K562 (cell line): Measurements from ENCODE around the gene GLYAT. TPM values are rescaled to one million over a fixed set of nuclear protein-coding genes. Genes with fewer than 3 reads are reported as not detected.

ENCODE experiments used
- ATAC-seq: fragments of 200-7000 bp; cut with Tn5 transposase; 3 replicates; pipeline ENCODE4 v1.9.1; 2020; ENCODE audit warnings: moderate library complexity
- BruUV-seq: library from RNA; stranded (reverse); fragments of 400-500 nt; replicated peaks from 2 replicates; lab custom pipeline; 2021; lab: Mats Ljungman, UMichigan
- CTCF ChIA-PET: fragments of 300-600 bp; formaldehyde crosslinking; extraction: SDS; loops from one replicate; lab custom pipeline; 2021; ENCODE audit warnings: low intra/inter-chr PET ratio; lab: Yijun Ruan, JAX
- POLR2A ChIA-PET: fragments of 300-600, 350-650 bp; sonication (Branson Sonifier 250); formaldehyde crosslinking; extraction: SDS; loops from one replicate; lab custom pipeline; 2021; ENCODE audit warnings: antibody characterized with exemption, inconsistent platforms; lab: Yijun Ruan, JAX
- DNase-seq, 4 experiments: peaks; one replicate each; pipeline versions ENCODE4 v3.0.0 to v3.0.0-alpha.2; 2011 to 2018; ENCODE audit warnings: low spot score in 3 of 4, mixed read lengths in 3 of 4; ENCODE audit errors: extremely low read depth in 1 of 4
- FAIRE-seq: peaks from 2 replicates; lab custom pipeline; 2011; peaks lifted over from hg19 to GRCh38; lab: Jason Lieb, UNC
- H2AFZ ChIP-seq: 2 replicates; pipeline ENCODE4 v1.6.0; 2011; ENCODE audit warnings: low read depth, low read length, control low read depth, inconsistent platforms
- H3K27ac ChIP-seq: fragments of 200-600 bp; 3 replicates; pipeline ENCODE4 v1.8.0; 2011; ENCODE audit warnings: low read depth, mild to moderate bottlenecking, control low read depth, inconsistent platforms, low read length, moderate library complexity, mixed read lengths; ENCODE audit errors: extremely low read depth
- H3K27me3 ChIP-seq, 2 experiments: fragments of 300-600 bp in 1 of 2; 2 replicates in 1 of 2; 3 replicates in 1 of 2; pipeline versions ENCODE4 v1.6.0 to v1.8.0; 2011; ENCODE audit warnings: inconsistent platforms in 2 of 2, low read length in 2 of 2, mild to moderate bottlenecking in 1 of 2, mixed read lengths in 1 of 2, moderate library complexity in 1 of 2; ENCODE audit not compliant: control insufficient read depth in 2 of 2, insufficient read depth in 2 of 2
- H3K36me3 ChIP-seq: fragments of 300-600 bp; 3 replicates; pipeline ENCODE4 v1.8.0; 2011; ENCODE audit warnings: mild to moderate bottlenecking, low read length, inconsistent platforms; ENCODE audit not compliant: control insufficient read depth, insufficient read depth
- H3K4me1 ChIP-seq, 2 experiments: fragments of 200-600 bp in 1 of 2; replicated peaks in 1 of 2; 2 replicates in 1 of 2; 3 replicates in 1 of 2; pipeline versions ENCODE4 v1.5.1 to v1.8.0; 2011; ENCODE audit warnings: inconsistent platforms in 2 of 2, low read length in 2 of 2, mild to moderate bottlenecking in 1 of 2, mixed read lengths in 1 of 2, moderate library complexity in 1 of 2; ENCODE audit not compliant: control insufficient read depth in 2 of 2, insufficient read depth in 2 of 2
- H3K4me2 ChIP-seq: 2 replicates; pipeline ENCODE4 v1.6.1; 2011; ENCODE audit warnings: low read length, control low read depth, inconsistent platforms, mixed read lengths; ENCODE audit not compliant: insufficient read depth
- H3K4me3 ChIP-seq: fragments of 200-600 bp; sonication (generic), shearing (Covaris generic); 2 replicates; pipeline ENCODE4 v1.5.1; 2016; ENCODE audit warnings: control low read depth, inconsistent platforms
- H3K79me2 ChIP-seq: fragments of 200-600 bp; 3 replicates; pipeline ENCODE4 v1.8.0; 2011; ENCODE audit warnings: low read length, inconsistent platforms; ENCODE audit not compliant: control insufficient read depth, insufficient read depth
- H3K9ac ChIP-seq, 2 experiments: 2 replicates each; pipeline versions ENCODE4 v1.6.0 to v1.6.1; 2011; ENCODE audit warnings: low read depth in 2 of 2, low read length in 2 of 2, control low read depth in 1 of 2, inconsistent platforms in 1 of 2, mild to moderate bottlenecking in 1 of 2, mixed read lengths in 1 of 2; ENCODE audit not compliant: insufficient read depth in 1 of 2
- H3K9me1 ChIP-seq: one replicate; pipeline ENCODE4 v1.6.0; 2011; ENCODE audit warnings: inconsistent platforms, mild to moderate bottlenecking, low read length, moderate library complexity; ENCODE audit not compliant: control insufficient read depth, insufficient read depth
- H3K9me3 ChIP-seq: replicated peaks from 2 replicates; pipeline ENCODE4 v1.5.1; 2011; ENCODE audit warnings: low read depth, low read length, inconsistent platforms; ENCODE audit not compliant: control insufficient read depth, insufficient read depth
- H4K20me1 ChIP-seq: replicated peaks from 2 replicates; pipeline ENCODE4 v1.6.1; 2011; ENCODE audit warnings: low read length, inconsistent platforms, mixed read lengths; ENCODE audit not compliant: control insufficient read depth, insufficient read depth
- HLTF ChIP-seq: fragments of 450-650 bp; IDR thresholded peaks from 2 replicates; pipeline ENCODE4 v1.6.1; 2016
- KAT8 ChIP-seq: fragments of 450-650 bp; IDR thresholded peaks from 2 replicates; pipeline ENCODE4 v1.6.1; 2016; ENCODE audit warnings: low read depth, mild to moderate bottlenecking
- LCOR ChIP-seq: sonication (generic); formaldehyde crosslinking; IDR thresholded peaks from 2 replicates; pipeline ENCODE4 v1.8.0; 2022; ENCODE audit warnings: mild to moderate bottlenecking, missing genetic modification reagents
- MEIS2 ChIP-seq: fragments of 450-650 bp; IDR thresholded peaks from 2 replicates; pipeline ENCODE4 v1.6.1; 2014; ENCODE audit warnings: mild to moderate bottlenecking; ENCODE audit not compliant: partially characterized antibody
- MIER1 ChIP-seq: fragments of 450-650 bp; IDR thresholded peaks from 2 replicates; pipeline ENCODE4 v1.6.1; 2016; ENCODE audit warnings: antibody characterized with exemption, mild to moderate bottlenecking, low read depth
- NFYB ChIP-seq: IDR thresholded peaks from 2 replicates; pipeline ENCODE4 v1.6.1; 2011; ENCODE audit warnings: mild to moderate bottlenecking, moderate library complexity; ENCODE audit not compliant: insufficient read length; ENCODE audit errors: extremely low read depth
- ZNF140 ChIP-seq: fragments of 250-450 bp; sonication (Bioruptor Pico); IDR thresholded peaks from 2 replicates; pipeline ENCODE4 v1.8.0; 2021; ENCODE audit warnings: moderate library complexity, mild to moderate bottlenecking, inconsistent platforms
- ZNF707 ChIP-seq: fragments of 250-450 bp; sonication (Bioruptor Pico); conservative IDR thresholded peaks from 2 replicates; pipeline ENCODE4 v1.8.0; 2022; ENCODE audit warnings: inconsistent platforms, mild to moderate bottlenecking, moderate library complexity
- ZNF764 ChIP-seq: fragments of 250-450 bp; sonication (Bioruptor Pico); IDR thresholded peaks from 2 replicates; pipeline ENCODE4 v1.4.0; 2020; ENCODE audit warnings: low read depth, mild to moderate bottlenecking, moderate library complexity
- WGBS: fragments of 100-300 bp; shearing (Covaris generic); methylation state at CpG from one replicate; pipeline ENCODE4 v1.1.6; 2016; ENCODE audit warnings: low coverage, mixed read lengths; ENCODE audit not compliant: insufficient coverage; ENCODE audit errors: missing lambda C conversion rate; 5-methylcytosine and 5-hydroxymethylcytosine counted together
- in situ Hi-C: fragments of 300-500 bp; cut with MboI; formaldehyde crosslinking; loops from 4 replicates; pipeline ENCODE4 v1.15.0; 2018; ENCODE audit warnings: inconsistent platforms, mixed read lengths
- intact Hi-C: fragments of 100-400 bp; cut with micrococcal nuclease; formaldehyde crosslinking; loops from 2 replicates; pipeline ENCODE4 v1.14.2; 2022
- polyA plus RNA-seq, 8 experiments: library from polyadenylated mRNA; depleted of rRNA in 4 of 8; stranded (reverse) in 5 of 8; unstranded in 3 of 8; fragments of >200 nt; fragmentation: Nextera tagmentation in 2 of 8; fragmentation: Illumina TruSeq in 1 of 8; extraction: Ambion mirVana in 2 of 8; extraction: Trizol in 1 of 8; gene quantifications; 2 replicates each; pipeline versions ENCODE4 v1.2.1 to v1.2.3, GENCODE V29; 2011 to 2014; ENCODE audit warnings: inconsistent platforms in 1 of 8, missing spikeins in 1 of 8
- total RNA-seq, 7 experiments: library from RNA; depleted of rRNA in 6 of 7; stranded (reverse); fragments of >200 nt in 6 of 7; fragmentation: Illumina TruSeq in 2 of 7; extraction: Trizol in 2 of 7; gene quantifications; 2 replicates each; pipeline versions ENCODE4 v1.2.1 to v1.2.3, GENCODE V29; 2011 to 2021; ENCODE audit warnings: low replicate concordance in 1 of 7
- TF ChIP-seq, protein P1 (sequence below): sonication (generic); formaldehyde crosslinking; IDR thresholded peaks from 2 replicates; pipeline ENCODE4 v1.8.1; 2023; ENCODE audit warnings: mild to moderate bottlenecking, missing genetic modification reagents
- TF ChIP-seq, protein P2 (sequence below): fragments of 250-450 bp; sonication (Bioruptor Pico); IDR thresholded peaks from 2 replicates; pipeline ENCODE4 v1.6.1; 2021; ENCODE audit warnings: mild to moderate bottlenecking
- TF ChIP-seq, protein P3 (sequence below): fragments of 250-450 bp; sonication (Bioruptor Pico); IDR thresholded peaks from 2 replicates; pipeline ENCODE4 v1.4.0; 2020; ENCODE audit warnings: mild to moderate bottlenecking

The GLYAT gene
- total and polyA plus RNA-seq, 9 of the 15 experiments (the other 6 are each of a cell fraction or from before 2014, with no cell fraction given) = not detected

DNA sequence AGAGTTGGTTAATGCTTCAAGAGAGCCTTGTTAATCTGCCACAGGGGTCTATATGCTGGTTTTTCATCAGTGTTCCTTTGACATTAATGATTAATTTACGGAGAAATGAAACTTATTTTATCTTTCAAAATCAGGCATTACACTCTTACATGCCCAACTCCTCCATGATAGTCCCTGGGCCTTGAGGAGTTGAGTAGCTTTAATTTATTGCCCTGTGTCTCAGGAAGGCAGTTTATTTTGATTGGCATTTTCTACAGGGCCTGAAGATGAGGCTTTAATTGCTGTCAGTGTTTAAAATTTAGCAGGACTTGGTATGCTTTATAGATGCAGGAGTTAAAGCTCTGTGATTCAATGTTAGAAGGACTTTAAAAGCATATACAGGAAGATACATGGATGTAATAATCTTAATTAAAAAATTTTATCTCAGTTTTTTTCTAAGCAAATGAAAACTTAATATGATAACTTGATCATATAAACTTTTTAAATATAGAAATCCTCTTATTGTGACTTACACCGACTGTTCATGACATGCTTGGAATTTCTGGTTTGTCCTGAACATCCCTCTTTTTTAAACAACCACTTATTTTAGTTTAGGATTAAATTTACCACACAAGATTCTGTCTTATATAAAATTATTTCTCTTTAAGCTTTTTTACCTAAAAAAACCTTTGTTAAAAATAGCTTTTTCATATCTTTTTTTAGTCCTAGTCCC is 12.2 kb downstream of the GLYAT start (continued):
- TF ChIP-seq LCOR (CRISPR knock-in tag) (no peak), ZNF764 (CRISPR knock-in tag) (no peak), MEIS2 (peak; percentile 63), KAT8 (no peak)
- TF ChIP-seq, protein P1, sequence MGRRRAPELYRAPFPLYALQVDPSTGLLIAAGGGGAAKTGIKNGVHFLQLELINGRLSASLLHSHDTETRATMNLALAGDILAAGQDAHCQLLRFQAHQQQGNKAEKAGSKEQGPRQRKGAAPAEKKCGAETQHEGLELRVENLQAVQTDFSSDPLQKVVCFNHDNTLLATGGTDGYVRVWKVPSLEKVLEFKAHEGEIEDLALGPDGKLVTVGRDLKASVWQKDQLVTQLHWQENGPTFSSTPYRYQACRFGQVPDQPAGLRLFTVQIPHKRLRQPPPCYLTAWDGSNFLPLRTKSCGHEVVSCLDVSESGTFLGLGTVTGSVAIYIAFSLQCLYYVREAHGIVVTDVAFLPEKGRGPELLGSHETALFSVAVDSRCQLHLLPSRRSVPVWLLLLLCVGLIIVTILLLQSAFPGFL (CRISPR knock-in tag) = no peak

DNA sequence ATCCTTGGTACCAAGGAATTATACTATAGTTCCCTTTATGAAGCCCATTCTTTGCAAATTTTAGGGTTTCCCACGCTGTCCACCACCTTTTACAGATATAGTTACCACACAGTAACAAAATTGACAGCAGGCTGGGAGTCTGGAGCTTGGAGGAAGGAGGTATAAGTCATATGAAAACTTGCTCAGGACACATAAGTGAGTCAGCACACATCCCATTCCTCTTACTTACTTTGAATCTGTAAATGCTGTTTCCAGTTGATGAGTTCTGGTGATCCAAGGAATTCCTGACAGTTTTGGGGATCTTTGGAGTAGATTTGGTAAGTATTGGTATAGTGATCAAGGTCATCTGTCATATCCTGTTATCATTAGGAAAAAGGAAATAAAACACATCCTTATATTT is 19.2 kb downstream of the GLYAT start:
- H3K9ac ChIP-seq = no peak overlapping the region
- no peak overlapping the region for H3K4me2 ChIP-seq
- ChIA-PET CTCF (no interaction called here), POLR2A (interaction anchor here (0.8 kb wide), 1 partner anchor 541 kb away, joined by 3 read pairs; no protein-coding TSS in a partner anchor)
- H3K79me2 ChIP-seq = no peaks in the 10 kb centered on the region
- H3K9me3 ChIP-seq = no peaks in the 10 kb centered on the region; the same call in 1 of the 2 replicates
- in situ Hi-C loops = no loop called here
- FAIRE-seq (peak; percentile 6), DNase-seq (no peak), ATAC-seq (no peak)
- H2AFZ ChIP-seq = no peak overlapping the region
- H3K4me1 ChIP-seq = no peaks in the 10 kb centered on the region
- H4K20me1 ChIP-seq = no peaks in the 10 kb centered on the region
- no peaks in the 10 kb centered on the region for H3K27me3 ChIP-seq
- intact Hi-C loops = no loop called here
- H3K9me1 ChIP-seq = no peaks in the 10 kb centered on the region
- no peaks in the 10 kb centered on the region for H3K36me3 ChIP-seq
- no peak overlapping the region for H3K4me3 ChIP-seq
- TF ChIP-seq, protein P2, sequence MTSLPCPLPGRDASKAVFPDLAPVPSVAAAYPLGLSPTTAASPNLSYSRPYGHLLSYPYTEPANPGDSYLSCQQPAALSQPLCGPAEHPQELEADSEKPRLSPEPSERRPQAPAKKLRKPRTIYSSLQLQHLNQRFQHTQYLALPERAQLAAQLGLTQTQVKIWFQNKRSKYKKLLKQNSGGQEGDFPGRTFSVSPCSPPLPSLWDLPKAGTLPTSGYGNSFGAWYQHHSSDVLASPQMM (CRISPR knock-in tag) = no peak
- TF ChIP-seq HLTF (no peak), ZNF140 (CRISPR knock-in tag) (no peak), NFYB (no peak), MIER1 (no peak), ZNF707 (CRISPR knock-in tag) (no peak)
- TF ChIP-seq, protein P3, sequence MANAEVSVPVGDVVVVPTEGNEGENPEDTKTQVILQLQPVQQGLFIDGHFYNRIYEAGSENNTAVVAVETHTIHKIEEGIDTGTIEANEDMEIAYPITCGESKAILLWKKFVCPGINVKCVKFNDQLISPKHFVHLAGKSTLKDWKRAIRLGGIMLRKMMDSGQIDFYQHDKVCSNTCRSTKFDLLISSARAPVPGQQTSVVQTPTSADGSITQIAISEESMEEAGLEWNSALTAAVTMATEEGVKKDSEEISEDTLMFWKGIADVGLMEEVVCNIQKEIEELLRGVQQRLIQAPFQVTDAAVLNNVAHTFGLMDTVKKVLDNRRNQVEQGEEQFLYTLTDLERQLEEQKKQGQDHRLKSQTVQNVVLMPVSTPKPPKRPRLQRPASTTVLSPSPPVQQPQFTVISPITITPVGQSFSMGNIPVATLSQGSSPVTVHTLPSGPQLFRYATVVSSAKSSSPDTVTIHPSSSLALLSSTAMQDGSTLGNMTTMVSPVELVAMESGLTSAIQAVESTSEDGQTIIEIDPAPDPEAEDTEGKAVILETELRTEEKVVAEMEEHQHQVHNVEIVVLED (CRISPR knock-in tag) = no peak
- 0% methylated on average over 1 of the region's 1 CpG for WGBS
- BruUV-seq = no TSS peak
- H3K27ac ChIP-seq = no peak overlapping the region
